GM12875 (cell line): ENCODE measurements around the gene MNT.

Source experiments
- H3K4me3 ChIP-seq: one replicate; pipeline ENCODE4 v1.5.1; 2011; ENCODE audit warnings: low read depth, low read length, control low read depth
- CTCF ChIP-seq: IDR thresholded peaks from 2 replicates; pipeline ENCODE4 v1.5.1; 2011; ENCODE audit warnings: low read depth, mild to moderate bottlenecking, control low read depth, inconsistent platforms, low read length, moderate library complexity, borderline replicate concordance; ENCODE audit not compliant: insufficient read depth

Gene MNT

DNA sequence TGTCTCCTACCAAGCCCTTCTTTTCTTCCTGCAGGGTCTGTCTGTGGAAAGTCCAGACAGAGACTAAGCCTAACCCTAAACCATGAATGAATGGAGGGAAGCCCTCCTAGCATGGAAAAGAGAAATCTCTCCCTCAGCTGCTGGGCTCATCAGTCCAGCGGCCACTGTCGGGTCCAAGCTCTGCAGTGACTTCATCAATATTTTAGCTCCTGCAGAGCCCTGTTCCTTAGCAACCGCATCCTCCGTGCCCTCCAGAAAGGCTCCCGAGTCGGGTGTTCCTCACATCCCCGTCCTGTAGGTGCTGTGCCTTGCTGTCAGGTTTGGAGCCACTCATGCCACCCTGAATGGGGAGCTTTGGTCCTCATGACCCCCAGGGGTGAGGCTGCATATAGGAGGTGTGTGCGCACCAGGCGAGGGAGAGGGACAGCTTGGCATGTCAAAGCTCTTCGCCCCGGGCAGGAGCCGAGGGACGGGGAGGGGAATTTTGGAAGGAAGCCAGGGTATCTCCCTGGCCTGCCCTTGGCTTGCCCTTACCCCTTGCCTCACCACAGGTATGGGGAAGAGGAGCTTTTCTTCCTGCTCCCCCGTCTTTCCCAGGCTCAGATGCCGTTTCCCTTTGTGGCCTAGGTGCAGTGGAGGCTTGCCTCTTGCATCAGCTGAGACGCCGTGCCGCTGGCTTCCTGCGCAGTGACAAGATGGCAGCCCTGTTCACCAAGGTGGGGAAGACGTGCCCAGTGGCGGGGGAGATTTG, 39.7 kb downstream of the MNT start:
- TF ChIP-seq CTCF, result no peak
- no peak overlapping the region for H3K4me3 ChIP-seq

- TF ChIP-seq CTCF, result no peak
- H3K4me3 ChIP-seq, result no peak overlapping the region
Measured at GRCh38 chr17:2357931-2358434, 42.9 kb downstream of the MNT start.

DNA sequence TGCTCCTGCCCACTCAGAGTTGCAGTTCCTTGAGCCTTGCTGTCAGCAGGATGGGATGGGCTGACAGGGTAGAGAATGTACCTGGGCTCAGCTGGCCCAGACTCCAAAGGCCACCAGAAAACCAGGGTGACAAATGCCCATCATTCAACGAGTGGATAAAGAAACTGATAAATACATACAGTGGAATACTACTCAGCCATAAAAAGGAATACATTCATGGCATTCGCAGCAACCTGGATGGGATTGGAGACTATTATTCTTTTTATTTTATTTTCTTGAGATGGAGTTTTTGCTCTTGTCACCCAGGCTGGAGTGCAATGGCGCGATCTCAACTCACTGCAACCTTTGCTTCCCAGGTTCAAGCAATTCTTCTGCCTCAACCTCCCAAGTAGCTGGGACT, 43.6 kb downstream of the MNT start:
- no peak overlapping the region for H3K4me3 ChIP-seq
- no peak for TF ChIP-seq CTCF

GRCh38 chr17:2354311-2354710, 46.5 kb downstream of the MNT start:
- no peak overlapping the region for H3K4me3 ChIP-seq
- TF ChIP-seq CTCF, result no peak

GRCh38 chr17:2351269-2351668, 49.6 kb downstream of the MNT start:
- no peak overlapping the region for H3K4me3 ChIP-seq
- TF ChIP-seq CTCF, result no peak

DNA sequence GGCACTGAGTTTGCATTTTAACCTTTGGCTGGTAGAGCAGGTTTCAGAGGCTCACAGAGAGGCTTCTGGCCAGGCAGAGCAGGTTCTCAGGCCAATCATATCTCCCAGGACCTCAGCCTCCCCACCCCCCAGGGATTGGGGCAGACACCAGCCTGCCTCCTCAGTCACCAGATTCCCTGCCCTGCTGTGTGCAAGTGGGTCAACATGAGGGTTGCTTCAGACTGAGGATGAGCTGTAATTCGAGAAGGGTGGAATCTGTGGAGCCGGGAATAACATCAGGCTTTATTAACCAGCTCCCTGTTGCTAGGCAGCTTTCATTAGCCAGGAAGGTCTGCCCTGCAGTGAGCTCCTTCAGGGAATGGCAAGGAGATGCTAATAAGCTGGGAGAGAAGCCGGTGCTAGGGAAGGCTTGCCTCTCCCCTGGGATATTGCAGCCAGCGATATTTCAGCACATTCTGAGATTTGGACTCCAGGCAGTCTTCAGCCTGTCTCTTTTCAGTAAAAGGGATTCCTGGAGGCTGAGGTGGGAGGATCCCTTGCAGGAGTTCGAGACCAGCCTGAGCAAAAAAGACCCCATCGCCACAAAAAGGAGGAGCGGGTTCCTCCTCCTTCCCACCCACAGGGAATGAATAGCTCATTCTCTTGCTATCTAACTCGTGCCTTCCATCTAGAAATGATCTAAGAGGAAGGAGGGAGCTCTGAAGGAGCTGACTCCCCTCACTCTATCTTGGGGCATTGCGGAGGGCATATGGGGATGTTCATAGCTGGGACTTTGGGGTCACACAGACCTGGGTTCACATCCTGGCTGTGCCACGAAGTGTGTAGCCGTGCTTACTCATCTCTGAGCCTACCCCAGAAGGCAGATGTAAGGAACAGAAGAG, 52.8 kb downstream of the MNT start:
- no peak overlapping the region for H3K4me3 ChIP-seq
- no peak for TF ChIP-seq CTCF
